ENCODE results near the gene BOLL. TPM values are rescaled to one million over a fixed set of nuclear protein-coding genes. Genes with fewer than 3 reads are reported as not detected.

The BOLL gene
- total and polyA plus RNA-seq, 10 of the 15 experiments (the other 5 are each of a cell fraction or from before 2014, with no cell fraction given): 0.05 TPM; not detected in 9

DNA sequence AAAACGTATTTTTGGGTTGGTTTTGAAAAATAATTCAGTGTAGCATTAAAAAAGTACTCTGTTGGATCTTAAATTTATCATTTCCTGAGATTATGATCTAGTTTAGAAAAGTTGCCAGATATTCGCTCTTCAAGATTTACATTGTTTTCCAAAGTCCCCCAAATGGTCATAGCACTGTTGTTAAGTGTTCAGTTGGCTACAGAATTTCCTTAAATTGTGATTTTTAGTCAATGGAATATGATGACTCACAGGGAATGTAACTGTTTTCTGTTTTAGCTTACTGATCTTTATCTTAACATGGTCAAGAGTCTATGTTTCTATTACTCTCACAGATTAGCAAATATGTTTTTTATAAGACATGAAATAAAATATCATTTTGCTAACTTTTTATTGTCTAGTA, 42.5 kb upstream of the BOLL start:
- BruUV-seq (replicated peaks): no TSS peak
- CTCF ChIA-PET: interaction anchor here (0.6 to 1.0 kb wide), 3 partner anchors 11 to 20 kb away, joined by 3 read pairs; no protein-coding TSS in a partner anchor
- no peak overlapping the region for H3K4me2 ChIP-seq (ENCODE audit: control insufficient read depth, insufficient read depth)
- DNase-seq (ENCODE audit: low read depth, low spot score): no peak
- RAD21 ChIA-PET (ENCODE audit: unreplicated experiment): no interaction called here
- peaks cover 0 to 4% of the 10 kb centered on the region in 2 experiments; a peak in 1 of 4 replicates for H3K27me3 ChIP-seq (replicated peaks in 1 of 2; ENCODE audit: control insufficient read depth in 2 of 2, insufficient read depth in 2 of 2, low read length in 1 of 2)
- POLR2A ChIA-PET: no interaction called here
- in situ Hi-C loops (cut with MboI): no loop called here
- H3K9ac ChIP-seq (ENCODE audit: control insufficient read depth, insufficient read depth, low read length): no peak overlapping the region
- no peaks in the 10 kb centered on the region for H3K36me3 ChIP-seq (ENCODE audit: control insufficient read depth in 2 of 2, insufficient read depth in 2 of 2, low read length in 1 of 2)
- intact Hi-C loops (cut with micrococcal nuclease; ENCODE audit: unreplicated experiment): no loop called here
- WGBS (ENCODE audit: insufficient coverage, insufficient replicate concordance, low lambda C conversion rate, missing lambda C conversion rate): 0% methylated on average over 2 of the region's 2 CpGs
- SMC1A ChIA-PET (ENCODE audit: uncharacterized antibody, unreplicated experiment): interaction anchor here (1.0 to 1.1 kb wide), 2 partner anchors 11 to 19 kb away, joined by 3 read pairs; no protein-coding TSS in a partner anchor
- no peak overlapping the region for H3K27ac ChIP-seq (ENCODE audit: control insufficient read depth, insufficient read depth)
- no peaks in the 10 kb centered on the region for H3K4me1 ChIP-seq (ENCODE audit: control insufficient read depth, insufficient read depth, low read length)
- H4K20me1 ChIP-seq (ENCODE audit: control insufficient read depth, insufficient read depth): no peaks in the 10 kb centered on the region
- H2AFZ ChIP-seq (ENCODE audit: control insufficient read depth, low read depth, low read length): no peak overlapping the region
- no peak for ATAC-seq
- H3K9me3 ChIP-seq (replicated peaks; ENCODE audit: control insufficient read depth, insufficient read depth, low read length): no peaks in the 10 kb centered on the region
- no peak overlapping the region for H3K4me3 ChIP-seq
- H3K79me2 ChIP-seq (ENCODE audit: control insufficient read depth, insufficient read depth, low read length): no peaks in the 10 kb centered on the region
- FAIRE-seq: no peak
- TF ChIP-seq SUPT20H (IDR thresholded peaks at IDR 0.05; ENCODE audit: borderline replicate concordance, control insufficient read depth, low read depth, low read length) (no peak), RAD21 (IDR thresholded peaks at IDR 0.05; ENCODE audit: insufficient read depth, low read depth, low read length) (no peak), ETV6 (conservative IDR thresholded peaks at IDR 0.05 in 1 of 2, IDR thresholded peaks at IDR 0.05 in 1 of 2; ENCODE audit: borderline replicate concordance in 1 of 2, low read depth in 1 of 2) (no peak), SRF (IDR thresholded peaks at IDR 0.05; ENCODE audit: low read depth in 2 of 2, low read length in 2 of 2) (no peak), JUNB (IDR thresholded peaks at IDR 0.05) (no peak), CEBPB (IDR thresholded peaks at IDR 0.05; ENCODE audit: borderline replicate concordance in 1 of 2, low read depth in 2 of 2, low read length in 2 of 2) (no peak), BMI1 (IDR thresholded peaks at IDR 0.05; ENCODE audit: borderline replicate concordance) (no peak), FOXM1 (IDR thresholded peaks at IDR 0.05; ENCODE audit: low read depth, low read length) (no peak), TAF1 (IDR thresholded peaks at IDR 0.05; ENCODE audit: borderline replicate concordance, low read depth, low read length) (no peak), TCF3 (IDR thresholded peaks at IDR 0.05; ENCODE audit: borderline replicate concordance, insufficient read depth, low read depth, low read length) (no peak), KAT2A (conservative IDR thresholded peaks at IDR 0.05; ENCODE audit: control insufficient read depth, low read depth, low read length) (no peak), LARP7 (IDR thresholded peaks at IDR 0.05) (no peak)
- TF ChIP-seq, protein P1, sequence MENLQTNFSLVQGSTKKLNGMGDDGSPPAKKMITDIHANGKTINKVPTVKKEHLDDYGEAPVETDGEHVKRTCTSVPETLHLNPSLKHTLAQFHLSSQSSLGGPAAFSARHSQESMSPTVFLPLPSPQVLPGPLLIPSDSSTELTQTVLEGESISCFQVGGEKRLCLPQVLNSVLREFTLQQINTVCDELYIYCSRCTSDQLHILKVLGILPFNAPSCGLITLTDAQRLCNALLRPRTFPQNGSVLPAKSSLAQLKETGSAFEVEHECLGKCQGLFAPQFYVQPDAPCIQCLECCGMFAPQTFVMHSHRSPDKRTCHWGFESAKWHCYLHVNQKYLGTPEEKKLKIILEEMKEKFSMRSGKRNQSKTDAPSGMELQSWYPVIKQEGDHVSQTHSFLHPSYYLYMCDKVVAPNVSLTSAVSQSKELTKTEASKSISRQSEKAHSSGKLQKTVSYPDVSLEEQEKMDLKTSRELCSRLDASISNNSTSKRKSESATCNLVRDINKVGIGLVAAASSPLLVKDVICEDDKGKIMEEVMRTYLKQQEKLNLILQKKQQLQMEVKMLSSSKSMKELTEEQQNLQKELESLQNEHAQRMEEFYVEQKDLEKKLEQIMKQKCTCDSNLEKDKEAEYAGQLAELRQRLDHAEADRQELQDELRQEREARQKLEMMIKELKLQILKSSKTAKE (IDR thresholded peaks at IDR 0.05; ENCODE audit: low read depth, poor library complexity, severe bottlenecking): no peak
- TF ChIP-seq, protein P2, sequence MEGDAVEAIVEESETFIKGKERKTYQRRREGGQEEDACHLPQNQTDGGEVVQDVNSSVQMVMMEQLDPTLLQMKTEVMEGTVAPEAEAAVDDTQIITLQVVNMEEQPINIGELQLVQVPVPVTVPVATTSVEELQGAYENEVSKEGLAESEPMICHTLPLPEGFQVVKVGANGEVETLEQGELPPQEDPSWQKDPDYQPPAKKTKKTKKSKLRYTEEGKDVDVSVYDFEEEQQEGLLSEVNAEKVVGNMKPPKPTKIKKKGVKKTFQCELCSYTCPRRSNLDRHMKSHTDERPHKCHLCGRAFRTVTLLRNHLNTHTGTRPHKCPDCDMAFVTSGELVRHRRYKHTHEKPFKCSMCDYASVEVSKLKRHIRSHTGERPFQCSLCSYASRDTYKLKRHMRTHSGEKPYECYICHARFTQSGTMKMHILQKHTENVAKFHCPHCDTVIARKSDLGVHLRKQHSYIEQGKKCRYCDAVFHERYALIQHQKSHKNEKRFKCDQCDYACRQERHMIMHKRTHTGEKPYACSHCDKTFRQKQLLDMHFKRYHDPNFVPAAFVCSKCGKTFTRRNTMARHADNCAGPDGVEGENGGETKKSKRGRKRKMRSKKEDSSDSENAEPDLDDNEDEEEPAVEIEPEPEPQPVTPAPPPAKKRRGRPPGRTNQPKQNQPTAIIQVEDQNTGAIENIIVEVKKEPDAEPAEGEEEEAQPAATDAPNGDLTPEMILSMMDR (IDR thresholded peaks at IDR 0.05 in 2 of 3, conservative IDR thresholded peaks at IDR 0.05 in 1 of 3; ENCODE audit: control insufficient read depth in 2 of 3, extremely low read depth in 1 of 3, insufficient read depth in 1 of 3, low read depth in 3 of 3, low read length in 3 of 3): no peak
- TF ChIP-seq, protein P3, sequence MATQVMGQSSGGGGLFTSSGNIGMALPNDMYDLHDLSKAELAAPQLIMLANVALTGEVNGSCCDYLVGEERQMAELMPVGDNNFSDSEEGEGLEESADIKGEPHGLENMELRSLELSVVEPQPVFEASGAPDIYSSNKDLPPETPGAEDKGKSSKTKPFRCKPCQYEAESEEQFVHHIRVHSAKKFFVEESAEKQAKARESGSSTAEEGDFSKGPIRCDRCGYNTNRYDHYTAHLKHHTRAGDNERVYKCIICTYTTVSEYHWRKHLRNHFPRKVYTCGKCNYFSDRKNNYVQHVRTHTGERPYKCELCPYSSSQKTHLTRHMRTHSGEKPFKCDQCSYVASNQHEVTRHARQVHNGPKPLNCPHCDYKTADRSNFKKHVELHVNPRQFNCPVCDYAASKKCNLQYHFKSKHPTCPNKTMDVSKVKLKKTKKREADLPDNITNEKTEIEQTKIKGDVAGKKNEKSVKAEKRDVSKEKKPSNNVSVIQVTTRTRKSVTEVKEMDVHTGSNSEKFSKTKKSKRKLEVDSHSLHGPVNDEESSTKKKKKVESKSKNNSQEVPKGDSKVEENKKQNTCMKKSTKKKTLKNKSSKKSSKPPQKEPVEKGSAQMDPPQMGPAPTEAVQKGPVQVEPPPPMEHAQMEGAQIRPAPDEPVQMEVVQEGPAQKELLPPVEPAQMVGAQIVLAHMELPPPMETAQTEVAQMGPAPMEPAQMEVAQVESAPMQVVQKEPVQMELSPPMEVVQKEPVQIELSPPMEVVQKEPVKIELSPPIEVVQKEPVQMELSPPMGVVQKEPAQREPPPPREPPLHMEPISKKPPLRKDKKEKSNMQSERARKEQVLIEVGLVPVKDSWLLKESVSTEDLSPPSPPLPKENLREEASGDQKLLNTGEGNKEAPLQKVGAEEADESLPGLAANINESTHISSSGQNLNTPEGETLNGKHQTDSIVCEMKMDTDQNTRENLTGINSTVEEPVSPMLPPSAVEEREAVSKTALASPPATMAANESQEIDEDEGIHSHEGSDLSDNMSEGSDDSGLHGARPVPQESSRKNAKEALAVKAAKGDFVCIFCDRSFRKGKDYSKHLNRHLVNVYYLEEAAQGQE (IDR thresholded peaks at IDR 0.05; ENCODE audit: low read depth, low read length): no peak
